Activated CD4-positive, alpha-beta T cell treated with anti-CD3 and anti-CD28 coated beads for 36 hours (primary cell): ENCODE data around the gene PCSK6. TPM values are rescaled to one million over a fixed set of nuclear protein-coding genes. Genes with fewer than 3 reads are reported as not detected.

ENCODE experiments used
- ATAC-seq: fragments of 200-7000 bp; cut with Tn5 transposase; one replicate; pipeline ENCODE4 v1.10.0; 2021; ENCODE audit warnings: mild to moderate bottlenecking, moderate library complexity
- CTCF ChIA-PET: fragments of 350-600 bp; sonication (Branson Sonifier 250); formaldehyde crosslinking; loops from one replicate; lab custom pipeline; 2021; ENCODE audit warnings: antibody characterized with exemption; lab: Charles Lee
- POLR2A ChIA-PET: fragments of 350-600 bp; sonication (Branson Sonifier 250); formaldehyde crosslinking; loops from one replicate; lab custom pipeline; 2021; ENCODE audit warnings: antibody characterized with exemption, inconsistent platforms; lab: Charles Lee
- DNase-seq: peaks from one replicate; pipeline ENCODE4 v3.0.0-alpha.2; 2020
- H3K27ac Mint-ChIP-seq: one replicate; pipeline ENCODE4 v1.8.0; 2021; ENCODE audit warnings: mixed read lengths
- H3K27me3 Mint-ChIP-seq: one replicate; pipeline ENCODE4 v1.8.0; 2021; ENCODE audit warnings: mixed read lengths
- H3K36me3 Mint-ChIP-seq: one replicate; pipeline ENCODE4 v1.8.0; 2021; ENCODE audit warnings: low read depth, mixed read lengths
- H3K4me1 Mint-ChIP-seq: one replicate; pipeline ENCODE4 v1.8.0; 2021; ENCODE audit warnings: mixed read lengths
- H3K4me3 Mint-ChIP-seq: one replicate; pipeline ENCODE4 v1.8.0; 2021; ENCODE audit warnings: mild to moderate bottlenecking, moderate library complexity, mixed read lengths
- H3K9me3 Mint-ChIP-seq: one replicate; pipeline ENCODE4 v1.8.0; 2021; ENCODE audit warnings: low read depth, mixed read lengths
- intact Hi-C, 2 experiments: fragments of 100-400 bp; cut with DNase I in 1 of 2; cut with micrococcal nuclease in 1 of 2; formaldehyde crosslinking; loops; one replicate each; pipeline versions ENCODE4 v1.14.2 to v1.15.1; 2022 to 2024; cut with DNase I, micrococcal nuclease
- total RNA-seq, 2 experiments: library from RNA; stranded (reverse); gene quantifications; one replicate each; pipeline ENCODE4 v1.2.3, GENCODE V29; 2021

The PCSK6 gene
- total RNA-seq, 2 experiments from 2014 or later, result 0.75 to 0.95 TPM

DNA sequence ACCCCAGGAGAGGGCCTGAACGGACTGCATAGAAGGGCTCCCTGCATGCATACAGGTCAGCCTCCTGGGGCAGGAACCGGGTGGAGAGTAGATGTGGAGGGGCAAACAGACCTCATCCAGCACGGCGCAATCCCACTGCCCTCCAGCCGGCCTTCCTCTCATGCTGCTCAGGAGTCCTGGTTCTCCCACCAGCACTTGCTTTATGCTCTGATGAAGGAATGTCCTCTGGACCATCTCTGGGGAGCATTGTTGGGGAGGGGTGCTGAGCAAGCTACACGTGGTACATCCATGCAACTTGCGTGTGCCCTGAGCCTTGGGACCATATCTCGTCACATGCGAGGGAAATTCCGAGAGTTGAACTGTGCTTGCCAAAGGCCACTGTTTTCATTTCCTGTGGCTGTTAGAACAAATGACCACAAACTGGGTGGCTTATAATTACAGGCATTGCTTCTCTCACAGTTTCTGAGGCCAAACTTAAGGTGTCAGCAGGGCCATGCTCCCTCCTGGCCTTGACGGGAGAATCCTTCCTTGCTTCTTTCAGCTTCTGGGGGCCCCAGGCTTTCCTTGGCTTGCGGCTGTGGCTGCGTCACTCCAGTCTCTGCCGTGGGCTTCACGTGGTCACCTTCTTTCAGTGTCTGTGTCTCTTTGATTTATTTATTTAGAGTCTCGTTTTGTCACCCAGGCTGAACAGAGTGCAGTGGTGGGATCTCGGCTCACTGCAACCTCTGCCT lies 224.4 kb downstream of the PCSK6 start:
- no peak overlapping the region for H3K4me3 Mint-ChIP-seq
- intact Hi-C loops, result no loop called here
- H3K4me1 Mint-ChIP-seq, result peaks cover 2% of the 10 kb centered on the region
- ChIA-PET CTCF (interaction anchor here (2.1 kb wide), 1 partner anchor 257 kb away, joined by 5 read pairs; no protein-coding TSS in a partner anchor), POLR2A (no interaction called here)
- H3K36me3 Mint-ChIP-seq, result no peaks in the 10 kb centered on the region
- H3K9me3 Mint-ChIP-seq, result no peaks in the 10 kb centered on the region
- ATAC-seq, result no peak
- no peak for DNase-seq
- no peak overlapping the region for H3K27ac Mint-ChIP-seq
- H3K27me3 Mint-ChIP-seq, result peaks cover 1% of the 10 kb centered on the region

DNA sequence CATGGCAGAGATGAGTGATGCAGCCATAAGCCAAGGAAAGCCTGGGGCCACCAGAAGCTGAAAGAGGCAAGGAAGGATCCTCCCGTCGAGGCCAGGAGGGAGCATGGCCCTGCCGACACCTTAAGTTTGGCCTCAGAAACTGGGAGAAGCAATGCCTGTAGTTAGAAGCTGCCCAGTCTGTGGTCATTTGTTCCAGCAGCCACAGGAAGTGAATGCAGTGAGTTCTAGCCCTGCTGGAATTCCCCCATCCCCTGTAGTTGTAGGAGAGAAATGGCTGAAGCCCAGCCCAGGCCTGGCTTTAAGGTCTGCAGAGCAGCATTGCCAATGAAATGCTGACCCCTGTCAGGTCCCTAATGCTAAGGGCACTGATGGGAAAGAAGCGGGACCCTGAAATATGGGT lies 225.5 kb downstream of the PCSK6 start:
- Mint-ChIP-seq H3K27me3 (peaks cover 4% of the 10 kb centered on the region), H3K4me3 (no peak overlapping the region), H3K4me1 (peaks cover 2% of the 10 kb centered on the region), H3K27ac (no peak overlapping the region), H3K36me3 (no peaks in the 10 kb centered on the region), H3K9me3 (no peaks in the 10 kb centered on the region)
- intact Hi-C loops, result no loop called here
- ChIA-PET POLR2A (no interaction called here), CTCF (interaction anchor here (0.7 kb wide), 1 partner anchor 22 kb away, joined by 3 read pairs; no protein-coding TSS in a partner anchor)
- DNase-seq (no peak), ATAC-seq (no peak)

DNA sequence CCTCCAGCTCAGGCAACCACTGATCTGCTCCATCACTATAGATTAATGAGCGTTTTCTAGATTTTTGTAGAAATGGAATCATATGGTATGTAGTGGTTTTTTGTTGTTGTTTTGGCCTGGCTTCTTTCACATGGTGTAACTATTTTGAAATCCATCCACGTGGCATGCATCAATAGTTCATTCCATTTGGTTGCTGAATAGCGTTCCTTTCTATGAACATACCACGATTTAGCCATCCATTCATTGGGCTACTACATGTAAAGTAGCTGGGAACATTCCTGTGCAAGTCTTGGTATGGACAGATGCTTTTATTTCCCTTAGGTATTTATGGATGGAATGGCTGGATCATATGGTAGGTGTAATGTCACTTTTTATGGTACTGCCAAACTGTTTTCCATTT lies 227.0 kb downstream of the PCSK6 start:
- Mint-ChIP-seq H3K9me3 (no peaks in the 10 kb centered on the region), H3K4me1 (peaks cover 2% of the 10 kb centered on the region), H3K27me3 (peaks cover 5% of the 10 kb centered on the region), H3K36me3 (no peaks in the 10 kb centered on the region), H3K27ac (no peak overlapping the region), H3K4me3 (no peak overlapping the region)
- ATAC-seq (no peak), DNase-seq (no peak)
- CTCF ChIA-PET, result interaction anchor here (0.6 to 1.5 kb wide), 8 partner anchors 10 to 280 kb away, joined by 3 to 5 read pairs (median 3); no protein-coding TSS in a partner anchor
- intact Hi-C loops, result no loop called here
- POLR2A ChIA-PET, result interaction anchor here (0.7 kb wide), 1 partner anchor 53 kb away, joined by 3 read pairs; no protein-coding TSS in a partner anchor

DNA sequence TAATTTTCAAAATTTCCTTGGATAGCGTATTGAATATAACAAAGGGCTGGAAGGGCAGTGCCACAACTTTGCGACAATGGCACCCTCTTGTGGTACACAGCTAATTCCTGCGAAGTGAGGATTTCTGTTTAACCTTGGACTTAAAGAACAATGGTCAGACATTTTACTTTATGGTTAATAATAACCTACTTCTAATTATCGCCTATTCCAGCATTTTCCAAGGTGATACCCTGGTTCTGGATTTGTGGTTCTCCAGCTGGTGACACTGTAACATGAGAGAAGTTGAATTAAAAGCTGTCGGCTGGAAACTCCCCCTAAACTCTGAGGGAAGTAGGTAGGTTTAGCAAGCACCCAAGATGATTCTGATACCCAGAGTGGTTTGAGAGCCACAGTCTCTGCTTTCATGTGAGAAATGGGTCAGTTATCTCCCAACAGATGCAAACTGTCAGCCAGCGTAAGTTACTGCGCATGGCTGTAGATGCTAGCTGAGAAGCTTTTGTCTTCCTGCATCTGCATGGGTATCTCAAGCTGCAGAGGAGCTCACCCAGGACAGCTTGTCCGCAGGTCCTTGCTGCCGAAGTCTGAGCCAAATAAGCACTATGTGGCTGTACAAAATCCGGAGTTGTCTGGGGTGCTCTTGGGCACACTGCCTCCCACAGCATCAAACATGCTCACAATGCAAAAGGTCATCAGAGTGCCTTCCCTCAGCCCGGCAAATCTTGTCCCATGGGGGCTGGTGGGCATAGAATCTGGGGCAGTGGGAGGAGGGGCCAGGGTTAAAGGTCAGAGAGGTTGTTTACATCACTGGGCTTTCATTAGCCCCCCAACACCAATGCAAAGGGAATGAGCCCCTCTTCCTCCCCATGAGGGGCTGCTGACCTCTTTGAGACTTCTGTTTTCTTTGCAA lies 231.0 kb downstream of the PCSK6 start:
- no peaks in the 10 kb centered on the region for H3K9me3 Mint-ChIP-seq
- ATAC-seq (no peak), DNase-seq (peak; percentile 71)
- no peak overlapping the region for H3K27ac Mint-ChIP-seq
- POLR2A ChIA-PET, result no interaction called here
- no peak overlapping the region for H3K4me3 Mint-ChIP-seq
- CTCF ChIA-PET, result interaction anchor here (0.6 to 4.8 kb wide), 37 partner anchors 8 to 626 kb away, joined by 3 to 51 read pairs (median 4); no protein-coding TSS in a partner anchor
- H3K27me3 Mint-ChIP-seq, result peaks cover 5% of the 10 kb centered on the region
- H3K4me1 Mint-ChIP-seq, result peaks cover 19% of the 10 kb centered on the region
- no peaks in the 10 kb centered on the region for H3K36me3 Mint-ChIP-seq
- intact Hi-C loops, result loop anchor here (1.0 to 10.0 kb wide), 5 partner anchors 137 to 341 kb away; partner anchors contain the start of gene LRRK1 (in 1 of the 2)

DNA sequence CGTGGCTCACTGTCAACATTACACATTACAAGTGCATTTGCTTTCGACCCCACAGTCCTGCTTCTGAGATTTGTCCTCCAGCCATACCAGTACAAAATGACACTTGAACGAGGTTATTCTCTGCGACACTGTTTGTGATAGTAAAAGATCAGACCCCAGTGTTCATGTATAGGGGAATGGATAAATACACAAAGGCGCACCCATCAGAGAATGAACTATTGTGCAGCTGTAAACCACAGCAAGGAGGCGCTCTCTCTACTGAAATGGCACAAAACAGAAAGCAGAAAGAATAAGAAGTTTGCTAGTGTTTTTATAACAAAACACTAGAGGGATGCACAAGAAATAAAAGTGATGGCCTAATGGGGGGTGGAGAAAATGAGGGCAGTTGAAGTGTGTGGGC lies 232.8 kb downstream of the PCSK6 start:
- ATAC-seq (no peak), DNase-seq (peak; percentile 40)
- no peaks in the 10 kb centered on the region for H3K9me3 Mint-ChIP-seq
- ChIA-PET POLR2A (no interaction called here), CTCF (interaction anchor here (1.0 to 4.8 kb wide), 11 partner anchors 9 to 339 kb away, joined by 3 to 51 read pairs (median 6); no protein-coding TSS in a partner anchor)
- H3K27me3 Mint-ChIP-seq, result peaks cover 5% of the 10 kb centered on the region
- no peak overlapping the region for H3K4me3 Mint-ChIP-seq
- H3K36me3 Mint-ChIP-seq, result no peaks in the 10 kb centered on the region
- H3K27ac Mint-ChIP-seq, result no peak overlapping the region
- intact Hi-C loops, result loop anchor here (5.0 to 10.0 kb wide), 2 partner anchors 332 to 339 kb away; partner anchors contain the start of gene LRRK1 (in 1 of the 2)
- peaks cover 28% of the 10 kb centered on the region for H3K4me1 Mint-ChIP-seq

- H3K27me3 Mint-ChIP-seq, result peaks cover 5% of the 10 kb centered on the region
- intact Hi-C loops, result loop anchor here (5.0 to 10.0 kb wide), 2 partner anchors 331 to 338 kb away; partner anchors contain the start of gene LRRK1 (in 1 of the 2)
- ChIA-PET POLR2A (no interaction called here), CTCF (interaction anchor here (0.6 to 4.8 kb wide), 16 partner anchors 8 to 338 kb away, joined by 3 to 51 read pairs (median 4); no protein-coding TSS in a partner anchor)
- peaks cover 1% of the 10 kb centered on the region for H3K36me3 Mint-ChIP-seq
- peaks cover 28% of the 10 kb centered on the region for H3K4me1 Mint-ChIP-seq
- H3K4me3 Mint-ChIP-seq, result no peak overlapping the region
- H3K27ac Mint-ChIP-seq, result no peak overlapping the region
- ATAC-seq (no peak), DNase-seq (peak; percentile 27)
- no peaks in the 10 kb centered on the region for H3K9me3 Mint-ChIP-seq
Measured at GRCh38 chr15:101255615-101256241, 233.8 kb downstream of the PCSK6 start.

DNA sequence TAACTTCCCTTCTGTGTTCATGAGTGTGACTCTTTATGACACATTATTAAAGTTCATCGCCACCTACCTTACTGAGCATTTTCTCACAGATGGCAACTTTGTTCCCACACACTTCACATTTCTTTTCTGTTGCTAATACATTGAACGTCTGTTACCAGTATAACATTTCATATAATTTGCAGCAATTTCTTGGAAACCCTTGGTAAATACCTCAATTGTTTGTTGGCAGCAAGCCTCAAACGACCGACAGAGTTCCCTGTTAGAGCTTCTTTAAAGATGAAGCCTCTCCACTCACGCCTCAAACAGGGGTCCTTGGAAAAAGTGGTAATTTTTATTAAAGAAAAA lies 234.5 kb downstream of the PCSK6 start:
- ChIA-PET POLR2A (no interaction called here), CTCF (interaction anchor here (0.7 to 4.8 kb wide), 10 partner anchors 8 to 259 kb away, joined by 3 to 31 read pairs (median 4); no protein-coding TSS in a partner anchor)
- no peak overlapping the region for H3K27ac Mint-ChIP-seq
- ATAC-seq, result no peak
- intact Hi-C loops, result loop anchor here (5.0 to 10.0 kb wide), 2 partner anchors 330 to 338 kb away; partner anchors contain the start of gene LRRK1 (in 1 of the 2)
- DNase-seq, result no peak
- H3K9me3 Mint-ChIP-seq, result no peaks in the 10 kb centered on the region
- peaks cover 8% of the 10 kb centered on the region for H3K36me3 Mint-ChIP-seq
- H3K27me3 Mint-ChIP-seq, result peaks cover 4% of the 10 kb centered on the region
- H3K4me3 Mint-ChIP-seq, result no peak overlapping the region
- H3K4me1 Mint-ChIP-seq, result peaks cover 32% of the 10 kb centered on the region

DNA sequence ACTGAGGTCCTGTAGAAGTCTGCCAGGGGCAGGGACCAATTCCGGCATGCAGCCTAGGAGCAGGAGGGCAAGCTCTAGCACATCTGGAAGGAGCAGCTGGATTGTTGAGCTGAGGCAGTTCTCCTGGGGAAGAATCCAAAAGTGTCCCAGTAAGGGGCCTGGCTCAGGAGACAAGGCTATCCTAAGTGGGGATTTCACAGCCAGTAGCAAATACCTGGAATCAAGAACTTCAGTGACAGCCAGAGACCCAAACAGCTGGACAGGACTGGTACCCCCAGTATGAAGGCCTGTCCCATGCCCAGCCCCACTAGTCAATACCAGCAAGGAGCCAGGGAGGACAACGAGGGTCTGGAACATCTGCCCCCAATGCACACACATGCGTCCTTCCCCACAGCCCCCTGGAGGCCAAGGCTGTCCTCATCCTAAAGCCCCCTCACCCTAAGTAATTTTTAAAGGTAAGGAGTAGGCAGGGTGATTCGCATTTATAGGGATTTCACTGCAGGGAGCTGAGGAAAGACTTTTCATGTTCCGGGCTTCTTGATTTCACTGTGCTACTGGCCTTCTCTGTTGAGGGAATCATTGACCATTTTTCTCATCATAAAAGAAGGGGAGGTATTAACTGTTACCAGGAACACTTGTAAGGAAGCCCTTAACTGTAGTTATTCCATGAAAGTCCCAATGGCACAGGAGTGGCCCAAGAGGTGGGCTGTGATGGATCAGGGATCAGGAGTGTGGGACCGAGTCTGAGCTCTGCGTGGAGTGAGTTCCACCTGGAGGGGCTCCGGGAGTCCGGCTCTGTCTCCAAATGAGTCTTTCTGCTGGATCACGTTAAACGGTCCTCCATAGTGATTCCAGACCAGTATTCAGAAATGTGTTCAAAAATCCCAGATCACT lies 235.1 kb downstream of the PCSK6 start:
- peaks cover 2% of the 10 kb centered on the region for H3K27me3 Mint-ChIP-seq
- DNase-seq, result no peak
- no peak overlapping the region for H3K4me3 Mint-ChIP-seq
- intact Hi-C loops, result loop anchor here (5.0 to 10.0 kb wide), 2 partner anchors 330 to 337 kb away; partner anchors contain the start of gene LRRK1 (in 1 of the 2)
- peaks cover 15% of the 10 kb centered on the region for H3K36me3 Mint-ChIP-seq
- H3K27ac Mint-ChIP-seq, result no peak overlapping the region
- ChIA-PET POLR2A (no interaction called here), CTCF (interaction anchor here (0.6 to 4.8 kb wide), 9 partner anchors 15 to 798 kb away, joined by 3 to 31 read pairs (median 5); no protein-coding TSS in a partner anchor)
- peaks cover 38% of the 10 kb centered on the region for H3K4me1 Mint-ChIP-seq
- H3K9me3 Mint-ChIP-seq, result no peaks in the 10 kb centered on the region
- no peak for ATAC-seq
